ENCODE results near the gene SOX11. TPM values are rescaled to one million over a fixed set of nuclear protein-coding genes. Genes with fewer than 3 reads are reported as not detected.

Gene SOX11
- total RNA-seq, 1 experiment from 2014 or later = not detected

GRCh38 chr2:5748391-5748790 is 56.2 kb downstream of the SOX11 start:
- no peaks in the 10 kb centered on the region for H3K36me3 ChIP-seq (ENCODE audit: low read depth)
- no peaks in the 10 kb centered on the region for H3K9me2 ChIP-seq (ENCODE audit: insufficient read depth)
- no peak overlapping the region for H3K4me3 ChIP-seq
- no TSS peak for BruUV-seq (replicated peaks)
- no peaks in the 10 kb centered on the region for H3F3A ChIP-seq (ENCODE audit: insufficient read depth, low read depth)
- no peaks in the 10 kb centered on the region for H4K20me1 ChIP-seq (ENCODE audit: insufficient read depth)
- CTCF ChIA-PET = no interaction called here
- POLR2A ChIA-PET (ENCODE audit: unreplicated experiment) = no interaction called here
- H3K4me1 ChIP-seq (replicated peaks; ENCODE audit: insufficient read depth) = no peaks in the 10 kb centered on the region
- intact Hi-C loops (cut with micrococcal nuclease; ENCODE audit: unreplicated experiment) = no loop called here
- H3K9me3 ChIP-seq (ENCODE audit: insufficient read depth, low read depth) = no peaks in the 10 kb centered on the region
- no peak for DNase-seq
- no peak overlapping the region for H2AFZ ChIP-seq
- peaks cover 16% of the 10 kb centered on the region; the same call in 1 of the 2 replicates for H3K27me3 ChIP-seq (ENCODE audit: insufficient read depth, low read depth)
- TF ChIP-seq EZH2 (IDR thresholded peaks at IDR 0.05; ENCODE audit: low read depth) (no peak), CTCF (conservative IDR thresholded peaks at IDR 0.05) (no peak)
- no peak overlapping the region for H3K27ac ChIP-seq
- no peak overlapping the region for H3K4me2 ChIP-seq
- no peaks in the 10 kb centered on the region for H3K79me2 ChIP-seq (ENCODE audit: low read depth)

- Histone ChIP-seq H3K27me3 (ENCODE audit: insufficient read depth, low read depth) (peaks cover 16% of the 10 kb centered on the region; the same call in 1 of the 2 replicates), H3K9me3 (ENCODE audit: insufficient read depth, low read depth) (no peaks in the 10 kb centered on the region), H4K20me1 (ENCODE audit: insufficient read depth) (no peaks in the 10 kb centered on the region), H3K4me1 (replicated peaks; ENCODE audit: insufficient read depth) (no peaks in the 10 kb centered on the region), H3K27ac (no peak overlapping the region), H3K4me2 (no peak overlapping the region), H3K9me2 (ENCODE audit: insufficient read depth) (no peaks in the 10 kb centered on the region), H2AFZ (no peak overlapping the region), H3K4me3 (no peak overlapping the region), H3K79me2 (ENCODE audit: low read depth) (no peaks in the 10 kb centered on the region), H3F3A (ENCODE audit: insufficient read depth, low read depth) (no peaks in the 10 kb centered on the region), H3K36me3 (ENCODE audit: low read depth) (no peaks in the 10 kb centered on the region)
- TF ChIP-seq EZH2 (IDR thresholded peaks at IDR 0.05; ENCODE audit: low read depth) (no peak), CTCF (conservative IDR thresholded peaks at IDR 0.05) (no peak)
- intact Hi-C loops (cut with micrococcal nuclease; ENCODE audit: unreplicated experiment) = no loop called here
- DNase-seq = no peak
- BruUV-seq (replicated peaks) = no TSS peak
- CTCF ChIA-PET = no interaction called here
- POLR2A ChIA-PET (ENCODE audit: unreplicated experiment) = no interaction called here
These were observed 56.8 kb downstream of the SOX11 start for GRCh38 chr2:5748946-5749345.

- Histone ChIP-seq H3F3A (ENCODE audit: insufficient read depth, low read depth) (no peaks in the 10 kb centered on the region), H3K79me2 (ENCODE audit: low read depth) (no peaks in the 10 kb centered on the region), H3K4me1 (replicated peaks; ENCODE audit: insufficient read depth) (no peaks in the 10 kb centered on the region), H3K9me3 (ENCODE audit: insufficient read depth, low read depth) (no peaks in the 10 kb centered on the region), H3K4me2 (no peak overlapping the region), H2AFZ (no peak overlapping the region), H3K36me3 (ENCODE audit: low read depth) (no peaks in the 10 kb centered on the region), H3K27me3 (ENCODE audit: insufficient read depth, low read depth) (peaks cover 16% of the 10 kb centered on the region; the same call in 1 of the 2 replicates), H3K27ac (no peak overlapping the region), H3K4me3 (no peak overlapping the region), H4K20me1 (ENCODE audit: insufficient read depth) (no peaks in the 10 kb centered on the region), H3K9me2 (ENCODE audit: insufficient read depth) (no peaks in the 10 kb centered on the region)
- no peak for TF ChIP-seq CTCF (conservative IDR thresholded peaks at IDR 0.05)
- no peak for TF ChIP-seq EZH2 (IDR thresholded peaks at IDR 0.05; ENCODE audit: low read depth)
- DNase-seq = no peak
- BruUV-seq (replicated peaks) = no TSS peak
- ChIA-PET POLR2A (ENCODE audit: unreplicated experiment) (no interaction called here), CTCF (no interaction called here)
- intact Hi-C loops (cut with micrococcal nuclease; ENCODE audit: unreplicated experiment) = no loop called here
These were observed 57.2 kb downstream of the SOX11 start for GRCh38 chr2:5749347-5749746.
